Memory B cell (primary cell): ENCODE results near the gene USP43.
"Not testable (repeated sequence)": the region's sequence is repeated elsewhere in the genome, so short reads cannot be mapped to it uniquely, and the experiment has no call there.

ENCODE experiments used
- ATAC-seq: fragments of 150-1000 bp; cut with Tn5 transposase; 2 replicates; pipeline ENCODE4 v1.10.0; 2021; ENCODE audit warnings: low read depth, mild to moderate bottlenecking, moderate library complexity
- DNase-seq, 2 donors: peaks; one replicate each; pipeline ENCODE4 v3.0.0; 2022; ENCODE audit warnings: low spot score in 2 of 2
- H3K27ac Mint-ChIP-seq: one replicate; pipeline ENCODE4 v1.8.0; 2022; ENCODE audit warnings: mild to moderate bottlenecking, moderate library complexity, mixed read lengths
- H3K27me3 Mint-ChIP-seq: one replicate; pipeline ENCODE4 v1.8.0; 2022; ENCODE audit warnings: mixed read lengths
- H3K36me3 Mint-ChIP-seq: one replicate; pipeline ENCODE4 v1.8.0; 2022; ENCODE audit warnings: mild to moderate bottlenecking, mixed read lengths
- H3K4me1 Mint-ChIP-seq: one replicate; pipeline ENCODE4 v1.8.0; 2022; ENCODE audit warnings: mixed read lengths
- H3K4me3 Mint-ChIP-seq: one replicate; pipeline ENCODE4 v1.8.0; 2022; ENCODE audit warnings: mild to moderate bottlenecking, moderate library complexity, mixed read lengths
- H3K9me3 Mint-ChIP-seq: one replicate; pipeline ENCODE4 v1.8.0; 2022; ENCODE audit warnings: mixed read lengths

The USP43 gene

GRCh38 chr17:9644910-9645751 is at the start of gene USP43:
USP43 (plus strand) TSS chr17:9645517; CDS start chr17:9645633, 116 bp downstream.
- Mint-ChIP-seq H3K27me3 (peaks cover 23% of the 10 kb centered on the region), H3K27ac (no peak within 1 kb of the TSS), H3K4me3 (peak within 1 kb of the TSS; percentile 72), H3K4me1 (peaks cover 9% of the 10 kb centered on the region), H3K9me3 (no peaks in the 10 kb centered on the region), H3K36me3 (no peaks in the 10 kb centered on the region)
- DNase-seq (no peak), ATAC-seq (peak; percentile 32)

DNA sequence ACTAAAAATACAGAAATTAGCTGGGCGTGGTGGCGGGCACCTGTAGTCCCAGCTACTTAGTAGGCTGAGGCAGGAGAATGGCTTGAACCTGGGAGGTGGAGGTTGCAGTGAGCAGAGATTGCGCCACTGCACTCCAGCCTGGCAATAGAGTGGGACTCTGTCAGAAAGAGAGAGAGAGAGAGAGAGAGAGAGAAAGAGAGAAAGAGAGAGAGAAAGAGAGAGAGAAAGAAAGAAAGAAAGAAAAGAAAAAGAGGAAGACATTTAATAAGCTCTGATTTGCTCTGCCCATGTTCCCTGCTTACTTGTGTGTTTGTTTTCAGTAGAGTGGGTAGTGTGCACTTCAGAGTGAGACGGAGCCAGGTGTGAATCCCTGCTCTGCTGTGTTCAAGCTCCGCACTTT is 47.7 kb upstream of the USP43 start:
- DNase-seq, ATAC-seq, H3K27ac Mint-ChIP-seq, H3K9me3 Mint-ChIP-seq, H3K36me3 Mint-ChIP-seq, H3K4me1 Mint-ChIP-seq, H3K4me3 Mint-ChIP-seq: not testable (repeated sequence)
- peaks cover 13% of the 10 kb centered on the region for H3K27me3 Mint-ChIP-seq

DNA sequence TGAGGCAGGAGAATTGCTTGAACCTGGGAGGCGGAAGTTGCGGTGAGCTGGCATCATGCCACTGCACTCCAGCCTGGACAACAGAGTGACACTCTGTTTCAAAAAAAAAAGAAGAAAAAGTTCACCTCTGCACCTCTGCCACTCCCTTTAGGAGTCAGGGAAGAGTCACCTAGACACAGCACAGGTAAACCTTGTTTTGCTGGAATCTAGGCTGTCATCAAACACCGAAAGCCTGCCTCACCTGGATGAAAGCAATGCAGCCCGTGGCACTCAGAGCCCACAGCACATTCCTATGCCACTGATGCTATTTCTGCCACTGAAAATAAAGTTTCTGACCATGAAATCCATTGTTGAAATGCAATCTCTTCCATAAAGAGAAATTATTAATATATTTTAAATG is 46.7 kb upstream of the USP43 start:
- Mint-ChIP-seq H3K4me3 (no peak overlapping the region), H3K9me3 (no peaks in the 10 kb centered on the region), H3K27me3 (peaks cover 12% of the 10 kb centered on the region), H3K36me3 (peaks cover 1% of the 10 kb centered on the region), H3K4me1 (no peaks in the 10 kb centered on the region), H3K27ac (no peak overlapping the region)
- DNase-seq (no peak), ATAC-seq (no peak)

GRCh38 chr17:9604583-9604982 is 40.7 kb upstream of the USP43 start:
- H3K4me1 Mint-ChIP-seq, DNase-seq, H3K27ac Mint-ChIP-seq, H3K9me3 Mint-ChIP-seq, H3K27me3 Mint-ChIP-seq, H3K4me3 Mint-ChIP-seq, H3K36me3 Mint-ChIP-seq, ATAC-seq: not testable (repeated sequence)

GRCh38 chr17:9606453-9606852 is 38.9 kb upstream of the USP43 start:
- no peaks in the 10 kb centered on the region for H3K4me1 Mint-ChIP-seq
- H3K9me3 Mint-ChIP-seq: peaks cover 2% of the 10 kb centered on the region
- ATAC-seq: no peak
- H3K36me3 Mint-ChIP-seq: no peaks in the 10 kb centered on the region
- H3K4me3 Mint-ChIP-seq: no peak overlapping the region
- no peak for DNase-seq
- H3K27ac Mint-ChIP-seq: no peak overlapping the region
- H3K27me3 Mint-ChIP-seq: peaks cover 9% of the 10 kb centered on the region

DNA sequence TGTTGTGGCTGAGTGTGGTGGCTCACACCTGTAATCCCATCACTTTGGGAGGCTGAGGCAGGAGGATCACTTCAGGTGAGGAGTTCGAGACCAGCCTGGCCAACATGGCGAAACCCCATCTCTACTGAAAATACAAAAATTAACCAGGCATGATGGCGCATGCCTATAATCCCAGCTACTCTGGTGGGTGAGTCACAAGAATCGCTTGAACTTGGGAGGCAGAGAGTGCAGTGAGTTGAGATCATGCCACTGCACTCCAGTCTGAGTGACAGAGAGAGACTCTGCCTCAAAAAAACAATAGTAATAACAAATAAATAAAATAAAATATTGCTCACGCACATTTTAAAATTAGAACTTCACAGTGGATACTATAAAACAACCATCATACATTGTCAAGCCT is 38.3 kb upstream of the USP43 start:
- H3K27ac Mint-ChIP-seq, ATAC-seq, H3K4me3 Mint-ChIP-seq, H3K36me3 Mint-ChIP-seq, H3K9me3 Mint-ChIP-seq, DNase-seq, H3K4me1 Mint-ChIP-seq: not testable (repeated sequence)
- peaks cover 11% of the 10 kb centered on the region for H3K27me3 Mint-ChIP-seq

- no peak for ATAC-seq
- H3K27ac Mint-ChIP-seq: no peak overlapping the region
- H3K36me3 Mint-ChIP-seq: no peaks in the 10 kb centered on the region
- H3K9me3 Mint-ChIP-seq: peaks cover 2% of the 10 kb centered on the region
- H3K4me3 Mint-ChIP-seq: no peak overlapping the region
- DNase-seq: no peak
- no peaks in the 10 kb centered on the region for H3K4me1 Mint-ChIP-seq
- H3K27me3 Mint-ChIP-seq: peaks cover 4% of the 10 kb centered on the region
Measured at GRCh38 chr17:9611557-9611956, 33.8 kb upstream of the USP43 start.

- no peak overlapping the region for H3K27ac Mint-ChIP-seq
- no peaks in the 10 kb centered on the region for H3K4me1 Mint-ChIP-seq
- peaks cover 2% of the 10 kb centered on the region for H3K9me3 Mint-ChIP-seq
- no peak for DNase-seq
- no peak overlapping the region for H3K4me3 Mint-ChIP-seq
- no peak for ATAC-seq
- H3K27me3 Mint-ChIP-seq: peaks cover 4% of the 10 kb centered on the region
- no peaks in the 10 kb centered on the region for H3K36me3 Mint-ChIP-seq
Measured at GRCh38 chr17:9612006-9612405, 33.3 kb upstream of the USP43 start.

DNA sequence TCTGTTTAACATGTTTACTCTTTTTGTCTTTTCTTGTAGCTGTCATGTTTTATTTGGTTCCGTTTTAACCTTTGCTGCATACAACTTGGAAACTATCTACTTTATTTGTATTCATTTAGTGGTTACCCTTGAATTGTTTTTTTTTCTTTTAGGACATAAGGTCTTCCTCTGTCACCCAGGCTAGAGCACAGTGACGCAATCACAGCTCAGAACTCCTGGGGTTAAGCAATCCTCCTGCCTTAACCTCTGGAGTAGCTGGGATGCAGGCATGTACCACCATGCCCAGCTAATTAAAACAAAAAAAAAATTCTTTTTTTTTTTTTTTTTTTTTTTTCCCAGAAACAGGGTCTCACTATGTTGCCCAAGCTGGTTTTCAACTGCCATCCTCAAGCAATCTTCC is 29.8 kb upstream of the USP43 start:
- ATAC-seq: no peak
- Mint-ChIP-seq H3K36me3 (no peaks in the 10 kb centered on the region), H3K27ac (no peak overlapping the region), H3K27me3 (peaks cover 4% of the 10 kb centered on the region), H3K4me3 (no peak overlapping the region), H3K4me1 (no peaks in the 10 kb centered on the region), H3K9me3 (no peaks in the 10 kb centered on the region)
- DNase-seq: no peak

- no peaks in the 10 kb centered on the region for H3K4me1 Mint-ChIP-seq
- peaks cover 3% of the 10 kb centered on the region for H3K36me3 Mint-ChIP-seq
- no peaks in the 10 kb centered on the region for H3K27me3 Mint-ChIP-seq
Measured at GRCh38 chr17:9622961-9623360, 22.4 kb upstream of the USP43 start.

DNA sequence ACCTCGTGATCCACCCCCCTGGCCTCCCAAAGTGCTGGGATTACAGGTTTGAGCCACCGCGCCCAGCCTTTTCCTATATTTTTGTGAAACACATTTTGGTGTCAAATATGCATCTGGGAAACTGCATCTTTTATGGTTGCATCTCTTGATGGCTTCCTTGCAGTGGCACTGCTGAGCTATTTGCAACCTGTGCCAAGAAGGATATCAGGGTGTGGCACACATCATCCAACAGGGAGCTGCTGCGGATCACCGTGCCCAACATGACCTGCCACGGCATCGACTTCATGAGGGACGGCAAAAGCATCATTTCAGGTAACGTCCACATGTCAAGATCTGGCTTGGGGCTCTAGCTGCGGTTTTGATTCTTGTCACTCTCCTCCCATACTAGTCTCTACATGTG is 16.8 kb upstream of the USP43 start:
- Mint-ChIP-seq H3K27me3 (peaks cover 6% of the 10 kb centered on the region), H3K36me3 (peaks cover 3% of the 10 kb centered on the region), H3K9me3 (peaks cover 13% of the 10 kb centered on the region), H3K4me3 (no peak overlapping the region), H3K4me1 (no peaks in the 10 kb centered on the region), H3K27ac (no peak overlapping the region)
- ATAC-seq (no peak), DNase-seq (no peak)

More at GRCh38 chr17:9622961-9623360, 22.4 kb upstream of the USP43 start:
- no peak for DNase-seq
- no peak overlapping the region for H3K27ac Mint-ChIP-seq
- ATAC-seq: no peak
- H3K4me3 Mint-ChIP-seq: no peak overlapping the region
- peaks cover 26% of the 10 kb centered on the region for H3K9me3 Mint-ChIP-seq

DNA sequence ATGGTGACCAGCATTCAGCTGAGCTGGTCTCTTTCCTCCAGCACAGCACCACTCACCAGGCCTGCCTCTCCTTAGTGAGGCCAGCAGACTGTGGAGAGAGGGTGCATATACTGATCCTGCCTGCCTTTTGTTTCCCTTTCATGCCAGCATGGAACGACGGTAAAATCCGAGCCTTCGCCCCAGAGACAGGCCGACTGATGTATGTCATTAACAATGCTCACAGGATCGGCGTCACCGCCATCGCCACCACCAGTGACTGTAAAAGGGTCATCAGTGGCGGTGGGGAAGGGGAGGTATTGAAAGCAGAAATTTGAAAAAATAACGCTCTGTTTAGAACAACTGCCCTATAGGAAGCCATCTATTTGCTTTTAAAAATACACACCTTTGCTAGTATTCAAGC is 12.6 kb upstream of the USP43 start:
- DNase-seq (no peak), ATAC-seq (no peak)
- Mint-ChIP-seq H3K4me3 (no peak overlapping the region), H3K27me3 (peaks cover 16% of the 10 kb centered on the region), H3K36me3 (no peaks in the 10 kb centered on the region), H3K9me3 (no peaks in the 10 kb centered on the region), H3K4me1 (no peaks in the 10 kb centered on the region), H3K27ac (no peak overlapping the region)

- no peak overlapping the region for H3K27ac Mint-ChIP-seq
- DNase-seq: no peak
- no peak overlapping the region for H3K4me3 Mint-ChIP-seq
- no peaks in the 10 kb centered on the region for H3K36me3 Mint-ChIP-seq
- peaks cover 15% of the 10 kb centered on the region for H3K27me3 Mint-ChIP-seq
- ATAC-seq: no peak
- no peaks in the 10 kb centered on the region for H3K4me1 Mint-ChIP-seq
- peaks cover 1% of the 10 kb centered on the region for H3K9me3 Mint-ChIP-seq
Measured at GRCh38 chr17:9635340-9635739, 10.0 kb upstream of the USP43 start.

- H3K27ac Mint-ChIP-seq: no peak overlapping the region
- peaks cover 14% of the 10 kb centered on the region for H3K27me3 Mint-ChIP-seq
- H3K36me3 Mint-ChIP-seq: no peaks in the 10 kb centered on the region
- no peaks in the 10 kb centered on the region for H3K4me1 Mint-ChIP-seq
- H3K4me3 Mint-ChIP-seq: no peak overlapping the region
- ATAC-seq: no peak
- peaks cover 1% of the 10 kb centered on the region for H3K9me3 Mint-ChIP-seq
- no peak for DNase-seq
Measured at GRCh38 chr17:9636501-9636900, 8.8 kb upstream of the USP43 start.

DNA sequence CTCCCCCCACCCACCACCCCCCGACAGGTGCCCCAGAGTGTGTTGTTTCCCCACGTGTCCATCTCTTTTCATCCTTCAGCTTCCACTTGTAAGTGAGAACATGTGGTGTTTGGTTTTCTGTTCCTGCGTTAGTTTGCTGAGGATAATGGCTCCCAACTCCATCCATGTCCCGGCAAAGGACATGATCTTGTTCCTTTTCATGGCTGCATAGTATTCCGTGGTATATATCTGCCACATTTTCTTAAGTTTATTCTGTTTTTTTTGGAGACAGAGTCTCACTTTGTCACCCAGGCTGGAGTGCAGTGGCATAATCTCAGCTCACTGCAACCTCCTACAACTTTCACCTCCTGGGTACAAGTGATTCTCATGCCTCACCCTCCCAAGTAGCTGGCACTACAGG is 4.9 kb upstream of the USP43 start:
- not testable (repeated sequence) for H3K4me3 Mint-ChIP-seq, H3K4me1 Mint-ChIP-seq, H3K9me3 Mint-ChIP-seq, DNase-seq, ATAC-seq, H3K27ac Mint-ChIP-seq, H3K36me3 Mint-ChIP-seq
- H3K27me3 Mint-ChIP-seq: peaks cover 17% of the 10 kb centered on the region
